ENCODE data around the gene NSG2.

NSG2 gene

DNA sequence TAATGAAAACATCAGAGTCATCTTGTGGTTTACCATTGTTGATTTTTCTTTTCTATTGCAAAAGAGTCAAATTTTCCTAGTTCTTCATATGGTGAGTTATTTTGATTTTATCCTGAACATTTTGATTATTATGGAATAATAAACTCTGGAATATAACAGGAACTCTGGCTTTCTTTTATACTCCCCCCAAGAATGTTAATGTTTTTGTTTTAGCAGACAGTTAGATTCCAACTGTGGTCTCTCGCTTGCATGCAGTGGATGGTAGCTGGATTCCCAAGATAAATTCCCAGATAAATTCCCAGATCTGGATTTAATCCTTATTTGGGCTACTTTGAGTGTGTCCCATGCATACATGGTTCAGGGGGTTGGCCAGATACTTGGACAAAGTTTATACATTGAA is 109.8 kb downstream of the NSG2 start:
- Histone ChIP-seq H3K27ac (ENCODE audit: low read length) (no peak overlapping the region), H3K9me3 (ENCODE audit: control insufficient read depth in 1 of 2, low read length in 2 of 2) (peaks cover 0 to 11% of the 10 kb centered on the region in 2 donors), H3K4me1 (ENCODE audit: control insufficient read depth in 1 of 2, insufficient read depth in 2 of 2, low read length in 2 of 2) (no peaks in the 10 kb centered on the region), H3K4me3 (ENCODE audit: low read depth in 1 of 2, low read length in 2 of 2) (no peak overlapping the region), H3K36me3 (ENCODE audit: control insufficient read depth in 1 of 2, insufficient read depth in 2 of 2, low read length in 2 of 2) (no peaks in the 10 kb centered on the region), H3K27me3 (ENCODE audit: low read depth, low read length) (no peaks in the 10 kb centered on the region)

DNA sequence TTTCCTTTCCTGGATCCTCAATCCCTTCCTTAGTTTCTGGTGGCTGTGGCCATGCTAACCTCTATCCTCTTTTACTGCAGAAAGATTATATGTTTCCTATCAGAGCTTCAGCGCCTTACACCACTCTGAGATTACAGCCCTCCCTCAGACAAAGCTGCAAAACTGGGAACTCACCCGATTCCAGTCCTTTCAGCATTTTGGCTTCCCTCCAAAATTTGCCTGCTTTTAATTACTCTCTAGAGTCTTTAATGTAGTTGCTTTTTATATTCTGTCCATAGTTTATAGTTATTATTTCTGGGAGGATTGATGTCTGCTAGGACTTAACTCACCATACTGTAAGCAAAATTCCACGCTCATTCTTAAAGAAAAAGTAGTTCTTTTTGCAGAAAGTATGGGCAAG is 110.2 kb downstream of the NSG2 start:
- Histone ChIP-seq H3K36me3 (ENCODE audit: control insufficient read depth in 1 of 2, insufficient read depth in 2 of 2, low read length in 2 of 2) (no peaks in the 10 kb centered on the region), H3K27ac (ENCODE audit: low read length) (no peak overlapping the region), H3K9me3 (ENCODE audit: control insufficient read depth in 1 of 2, low read length in 2 of 2) (peaks cover 0 to 11% of the 10 kb centered on the region in 2 donors), H3K4me1 (ENCODE audit: control insufficient read depth in 1 of 2, insufficient read depth in 2 of 2, low read length in 2 of 2) (no peaks in the 10 kb centered on the region), H3K4me3 (ENCODE audit: low read depth in 1 of 2, low read length in 2 of 2) (no peak overlapping the region), H3K27me3 (ENCODE audit: low read depth, low read length) (no peaks in the 10 kb centered on the region)

DNA sequence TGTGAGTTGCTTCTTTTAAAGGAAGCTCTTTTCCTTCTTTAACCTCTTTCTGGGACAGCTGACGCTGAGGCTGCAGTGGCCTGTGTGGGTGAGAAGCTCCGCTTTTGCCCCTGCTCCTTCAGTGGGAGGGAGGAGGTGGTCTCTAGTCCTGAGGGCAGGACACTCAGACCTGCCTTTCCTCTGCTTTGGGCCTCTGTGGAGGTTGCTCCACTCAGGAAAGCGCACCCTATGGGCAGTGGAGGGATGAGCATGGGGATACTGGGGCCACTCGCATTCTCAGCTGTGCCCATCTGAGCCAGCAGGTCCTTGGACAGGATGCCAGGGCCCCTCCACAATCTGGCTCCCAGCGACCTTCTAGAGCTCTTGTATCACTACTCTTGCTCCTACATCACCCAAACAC is 111.5 kb downstream of the NSG2 start:
- Histone ChIP-seq H3K27ac (ENCODE audit: low read length) (no peak overlapping the region), H3K36me3 (ENCODE audit: control insufficient read depth in 1 of 2, insufficient read depth in 2 of 2, low read length in 2 of 2) (no peaks in the 10 kb centered on the region), H3K4me1 (ENCODE audit: control insufficient read depth in 1 of 2, insufficient read depth in 2 of 2, low read length in 2 of 2) (no peaks in the 10 kb centered on the region), H3K27me3 (ENCODE audit: low read depth, low read length) (no peaks in the 10 kb centered on the region), H3K9me3 (ENCODE audit: control insufficient read depth in 1 of 2, low read length in 2 of 2) (peaks cover 0 to 11% of the 10 kb centered on the region in 2 donors), H3K4me3 (ENCODE audit: low read depth in 1 of 2, low read length in 2 of 2) (no peak overlapping the region)
